Posterior vena cava (tissue), 2 donors: ENCODE measurements around the gene CCDC160. TPM values are rescaled to one million over a fixed set of nuclear protein-coding genes. Genes with fewer than 3 reads are reported as not detected.
"Not testable (repeated sequence)": the region's sequence is repeated elsewhere in the genome, so short reads cannot be mapped to it uniquely, and the experiment has no call there.

ENCODE experiments used
- DNase-seq: peaks from one replicate; pipeline ENCODE4 v3.0.0-alpha.2; 2020; ENCODE audit warnings: low spot score
- intact Hi-C, 2 donors: fragments of 100-400 bp; cut with DNase I; formaldehyde crosslinking; loops; one replicate each; pipeline versions ENCODE4 v1.14.1 to v1.14.2; 2022 to 2023
- total RNA-seq, 2 donors: library from RNA; stranded (reverse); fragmentation: NEBNext Ultra II Directional; extraction: Animal tissue kit (Norgen Biotek cat#: 25700); gene quantifications; one replicate each; pipeline ENCODE4 v1.2.1, GENCODE V29; 2021
- donor health status: DM: yes; HTN: yes; CAD: no.
- donor health status: DM: yes; HTN: yes; CAD: no.

Gene CCDC160
- total RNA-seq, 2 donors from 2014 or later, result 0.23 TPM; not detected in 1

- intact Hi-C loops, DNase-seq: not testable (repeated sequence)
These were observed 49.0 kb downstream of the CCDC160 start for GRCh38 chrX:134285934-134286333.

- intact Hi-C loops, result no loop called here
- no peak for DNase-seq
These were observed 50.4 kb downstream of the CCDC160 start for GRCh38 chrX:134287346-134287745.

- no peak for DNase-seq
- intact Hi-C loops, result no loop called here
These were observed 57.6 kb downstream of the CCDC160 start for GRCh38 chrX:134294548-134294947.

Other genes with a start within 250 kb of the CCDC160 start
- 10 to 100 TPM; 15.5 to 15.9 TPM for gene PHF6, start 136.1 kb downstream of the CCDC160 start, total RNA-seq
- gene HPRT1, start 223.0 kb downstream of the CCDC160 start, total RNA-seq, result 10 to 100 TPM; 19.1 to 20.8 TPM